K562 (cell line): ENCODE results near the gene FAAP100. TPM values are rescaled to one million over a fixed set of nuclear protein-coding genes. Genes with fewer than 3 reads are reported as not detected.

Experiments
- ATAC-seq: fragments of 200-7000 bp; cut with Tn5 transposase; 3 replicates; pipeline ENCODE4 v1.9.1; 2020; ENCODE audit warnings: moderate library complexity
- BruUV-seq: library from RNA; stranded (reverse); fragments of 400-500 nt; replicated peaks from 2 replicates; lab custom pipeline; 2021; lab: Mats Ljungman, UMichigan
- CTCF ChIA-PET: fragments of 300-600 bp; formaldehyde crosslinking; extraction: SDS; loops from one replicate; lab custom pipeline; 2021; ENCODE audit warnings: low intra/inter-chr PET ratio; lab: Yijun Ruan, JAX
- POLR2A ChIA-PET: fragments of 300-600, 350-650 bp; sonication (Branson Sonifier 250); formaldehyde crosslinking; extraction: SDS; loops from one replicate; lab custom pipeline; 2021; ENCODE audit warnings: antibody characterized with exemption, inconsistent platforms; lab: Yijun Ruan, JAX
- DNase-seq, 4 experiments: peaks; one replicate each; pipeline versions ENCODE4 v3.0.0 to v3.0.0-alpha.2; 2011 to 2018; ENCODE audit warnings: low spot score in 3 of 4, mixed read lengths in 3 of 4; ENCODE audit errors: extremely low read depth in 1 of 4
- FAIRE-seq: peaks from 2 replicates; lab custom pipeline; 2011; peaks lifted over from hg19 to GRCh38; lab: Jason Lieb, UNC
- H2AFZ ChIP-seq: 2 replicates; pipeline ENCODE4 v1.6.0; 2011; ENCODE audit warnings: low read depth, low read length, control low read depth, inconsistent platforms
- H3K27ac ChIP-seq: fragments of 200-600 bp; 3 replicates; pipeline ENCODE4 v1.8.0; 2011; ENCODE audit warnings: low read depth, mild to moderate bottlenecking, control low read depth, inconsistent platforms, low read length, moderate library complexity, mixed read lengths; ENCODE audit errors: extremely low read depth
- H3K27me3 ChIP-seq, 2 experiments: fragments of 300-600 bp in 1 of 2; 2 replicates in 1 of 2; 3 replicates in 1 of 2; pipeline versions ENCODE4 v1.6.0 to v1.8.0; 2011; ENCODE audit warnings: inconsistent platforms in 2 of 2, low read length in 2 of 2, mild to moderate bottlenecking in 1 of 2, mixed read lengths in 1 of 2, moderate library complexity in 1 of 2; ENCODE audit not compliant: control insufficient read depth in 2 of 2, insufficient read depth in 2 of 2
- H3K36me3 ChIP-seq: fragments of 300-600 bp; 3 replicates; pipeline ENCODE4 v1.8.0; 2011; ENCODE audit warnings: mild to moderate bottlenecking, low read length, inconsistent platforms; ENCODE audit not compliant: control insufficient read depth, insufficient read depth
- H3K4me1 ChIP-seq, 2 experiments: fragments of 200-600 bp in 1 of 2; replicated peaks in 1 of 2; 2 replicates in 1 of 2; 3 replicates in 1 of 2; pipeline versions ENCODE4 v1.5.1 to v1.8.0; 2011; ENCODE audit warnings: inconsistent platforms in 2 of 2, low read length in 2 of 2, mild to moderate bottlenecking in 1 of 2, mixed read lengths in 1 of 2, moderate library complexity in 1 of 2; ENCODE audit not compliant: control insufficient read depth in 2 of 2, insufficient read depth in 2 of 2
- H3K4me2 ChIP-seq: 2 replicates; pipeline ENCODE4 v1.6.1; 2011; ENCODE audit warnings: low read length, control low read depth, inconsistent platforms, mixed read lengths; ENCODE audit not compliant: insufficient read depth
- H3K4me3 ChIP-seq: fragments of 200-600 bp; sonication (generic), shearing (Covaris generic); 2 replicates; pipeline ENCODE4 v1.5.1; 2016; ENCODE audit warnings: control low read depth, inconsistent platforms
- H3K79me2 ChIP-seq: fragments of 200-600 bp; 3 replicates; pipeline ENCODE4 v1.8.0; 2011; ENCODE audit warnings: low read length, inconsistent platforms; ENCODE audit not compliant: control insufficient read depth, insufficient read depth
- H3K9ac ChIP-seq, 2 experiments: 2 replicates each; pipeline versions ENCODE4 v1.6.0 to v1.6.1; 2011; ENCODE audit warnings: low read depth in 2 of 2, low read length in 2 of 2, control low read depth in 1 of 2, inconsistent platforms in 1 of 2, mild to moderate bottlenecking in 1 of 2, mixed read lengths in 1 of 2; ENCODE audit not compliant: insufficient read depth in 1 of 2
- H3K9me1 ChIP-seq: one replicate; pipeline ENCODE4 v1.6.0; 2011; ENCODE audit warnings: inconsistent platforms, mild to moderate bottlenecking, low read length, moderate library complexity; ENCODE audit not compliant: control insufficient read depth, insufficient read depth
- H3K9me3 ChIP-seq: replicated peaks from 2 replicates; pipeline ENCODE4 v1.5.1; 2011; ENCODE audit warnings: low read depth, low read length, inconsistent platforms; ENCODE audit not compliant: control insufficient read depth, insufficient read depth
- H4K20me1 ChIP-seq: replicated peaks from 2 replicates; pipeline ENCODE4 v1.6.1; 2011; ENCODE audit warnings: low read length, inconsistent platforms, mixed read lengths; ENCODE audit not compliant: control insufficient read depth, insufficient read depth
- CBFA2T3 ChIP-seq: fragments of 450-650 bp; IDR thresholded peaks from 2 replicates; pipeline ENCODE4 v1.6.1; 2017
- CREM ChIP-seq: IDR thresholded peaks from 2 replicates; pipeline ENCODE4 v1.6.1; 2014; ENCODE audit warnings: antibody characterized with exemption, low read depth
- CTCFL ChIP-seq: IDR thresholded peaks from 2 replicates; pipeline ENCODE4 v1.6.1; 2011; ENCODE audit warnings: borderline replicate concordance, low read depth, mild to moderate bottlenecking, moderate library complexity, low read length; ENCODE audit not compliant: insufficient read depth, poor library complexity, severe bottlenecking
- FIP1L1 ChIP-seq: fragments of 200-400 bp; formaldehyde crosslinking; IDR thresholded peaks from 2 replicates; pipeline ENCODE4 v1.6.1; 2018; ENCODE audit warnings: mild to moderate bottlenecking, low read depth, low read length; ENCODE audit not compliant: poor library complexity, severe bottlenecking
- FOXA3 ChIP-seq, 2 experiments: fragments of 450-650 bp in 1 of 2; sonication (generic) in 1 of 2; formaldehyde crosslinking; IDR thresholded peaks in 1 of 2; conservative IDR thresholded peaks in 1 of 2; 2 replicates each; pipeline versions ENCODE4 v1.4.0 to v1.8.0; 2020 to 2022; ENCODE audit warnings: mild to moderate bottlenecking in 2 of 2, missing genetic modification reagents in 1 of 2
- GATAD2B ChIP-seq: fragments of 450-650 bp; IDR thresholded peaks from 2 replicates; pipeline ENCODE4 v1.6.1; 2017; ENCODE audit warnings: mild to moderate bottlenecking, borderline replicate concordance
- MNT ChIP-seq, 2 experiments: fragments of 450-650 bp; conservative IDR thresholded peaks; 2 replicates each; pipeline ENCODE4 v1.6.1; 2017; ENCODE audit warnings: mild to moderate bottlenecking in 2 of 2, moderate library complexity in 2 of 2
- RBBP5 ChIP-seq: fragments of 200-600 bp; sonication (generic); IDR thresholded peaks from 2 replicates; pipeline ENCODE4 v1.6.1; 2012; ENCODE audit warnings: borderline replicate concordance, mild to moderate bottlenecking, low read length, control low read depth, inconsistent platforms; ENCODE audit not compliant: insufficient read depth, poor library complexity, severe bottlenecking
- ZNF133 ChIP-seq: fragments of 250-450 bp; sonication (Bioruptor Pico); IDR thresholded peaks from 2 replicates; pipeline ENCODE4 v1.4.0; 2020; ENCODE audit warnings: mild to moderate bottlenecking
- ZNF143 ChIP-seq: sonication (generic); formaldehyde crosslinking; IDR thresholded peaks from 2 replicates; pipeline ENCODE4 v1.9.0; 2022; ENCODE audit warnings: mild to moderate bottlenecking, missing genetic modification reagents
- ZNF184 ChIP-seq: sonication (generic); formaldehyde crosslinking; IDR thresholded peaks from 2 replicates; pipeline ENCODE4 v1.5.0; 2020; ENCODE audit warnings: missing genetic modification reagents
- ZNF217 ChIP-seq: sonication (generic); formaldehyde crosslinking; IDR thresholded peaks from 2 replicates; pipeline ENCODE4 v1.8.0; 2022; ENCODE audit warnings: mild to moderate bottlenecking, missing genetic modification reagents
- ZNF785 ChIP-seq: fragments of 250-450 bp; sonication (Bioruptor Pico); IDR thresholded peaks from 2 replicates; pipeline ENCODE4 v1.4.0; 2020; ENCODE audit warnings: mild to moderate bottlenecking
- WGBS: fragments of 100-300 bp; shearing (Covaris generic); methylation state at CpG from one replicate; pipeline ENCODE4 v1.1.6; 2016; ENCODE audit warnings: low coverage, mixed read lengths; ENCODE audit not compliant: insufficient coverage; ENCODE audit errors: missing lambda C conversion rate; 5-methylcytosine and 5-hydroxymethylcytosine counted together
- in situ Hi-C: fragments of 300-500 bp; cut with MboI; formaldehyde crosslinking; loops from 4 replicates; pipeline ENCODE4 v1.15.0; 2018; ENCODE audit warnings: inconsistent platforms, mixed read lengths
- intact Hi-C: fragments of 100-400 bp; cut with micrococcal nuclease; formaldehyde crosslinking; loops from 2 replicates; pipeline ENCODE4 v1.14.2; 2022
- polyA plus RNA-seq, 8 experiments: library from polyadenylated mRNA; depleted of rRNA in 4 of 8; stranded (reverse) in 5 of 8; unstranded in 3 of 8; fragments of >200 nt; fragmentation: Nextera tagmentation in 2 of 8; fragmentation: Illumina TruSeq in 1 of 8; extraction: Ambion mirVana in 2 of 8; extraction: Trizol in 1 of 8; gene quantifications; 2 replicates each; pipeline versions ENCODE4 v1.2.1 to v1.2.3, GENCODE V29; 2011 to 2014; ENCODE audit warnings: inconsistent platforms in 1 of 8, missing spikeins in 1 of 8
- total RNA-seq, 7 experiments: library from RNA; depleted of rRNA in 6 of 7; stranded (reverse); fragments of >200 nt in 6 of 7; fragmentation: Illumina TruSeq in 2 of 7; extraction: Trizol in 2 of 7; gene quantifications; 2 replicates each; pipeline versions ENCODE4 v1.2.1 to v1.2.3, GENCODE V29; 2011 to 2021; ENCODE audit warnings: low replicate concordance in 1 of 7

The FAAP100 gene
- total and polyA plus RNA-seq, 9 of the 15 experiments (the other 6 are each of a cell fraction or from before 2014, with no cell fraction given), result 0.31 to 51.2 (median 12.6) TPM

GRCh38 chr17:81565231-81565630 is 13.1 kb upstream of the FAAP100 start:
- FAIRE-seq, result no peak
- no peak overlapping the region for H3K4me2 ChIP-seq
- POLR2A ChIA-PET, result interaction anchor here (1.4 kb wide), 1 partner anchor 20 kb away, joined by 3 read pairs; no protein-coding TSS in a partner anchor

GRCh38 chr17:81564778-81565177 is 12.6 kb upstream of the FAAP100 start:
- FAIRE-seq, result no peak
- no peak overlapping the region for H2AFZ ChIP-seq
- H3K9ac ChIP-seq, result no peak overlapping the region; a peak in 1 of 4 replicates
- H3K9me3 ChIP-seq, result no peaks in the 10 kb centered on the region
- H3K27me3 ChIP-seq, result no peaks in the 10 kb centered on the region
- no peak overlapping the region for H3K4me3 ChIP-seq
- H3K36me3 ChIP-seq, result peaks cover 97% of the 10 kb centered on the region
- H3K4me2 ChIP-seq, result no peak overlapping the region
- ChIA-PET CTCF (no interaction called here), POLR2A (no interaction called here)
- TF ChIP-seq CREM (no peak), CBFA2T3 (no peak), ZNF133 (CRISPR knock-in tag) (no peak), ZNF143 (CRISPR knock-in tag) (no peak), MNT (conservative IDR thresholded peaks at IDR 0.05) (no peak), CTCFL (no peak), FIP1L1 (no peak), GATAD2B (no peak)
- 93% methylated on average over 14 of the region's 17 CpGs for WGBS
- H3K9me1 ChIP-seq, result no peaks in the 10 kb centered on the region
- in situ Hi-C loops, result no loop called here
- intact Hi-C loops, result no loop called here
- no TSS peak for BruUV-seq
- no peak overlapping the region for H3K27ac ChIP-seq
- 0 out of 2 replicates have a peak, but pooled peaks cover 5% of the 10 kb centered on the region for H4K20me1 ChIP-seq
- H3K79me2 ChIP-seq, result no peaks in the 10 kb centered on the region
- no peak for ATAC-seq
- no peak for DNase-seq
- no peaks in the 10 kb centered on the region for H3K4me1 ChIP-seq

More at GRCh38 chr17:81565231-81565630, 13.1 kb upstream of the FAAP100 start:
- Histone ChIP-seq H3K4me3 (no peak overlapping the region), H3K9me3 (no peaks in the 10 kb centered on the region), H3K9ac (no peak overlapping the region), H3K27ac (no peak overlapping the region), H3K4me1 (peaks cover 0 to 3% of the 10 kb centered on the region in 2 experiments; a peak in 1 of 5 replicates), H3K36me3 (peaks cover 97% of the 10 kb centered on the region), H3K79me2 (no peaks in the 10 kb centered on the region), H2AFZ (no peak overlapping the region), H4K20me1 (peaks cover 5% of the 10 kb centered on the region; the same call in 1 of the 2 replicates), H3K27me3 (no peaks in the 10 kb centered on the region), H3K9me1 (no peaks in the 10 kb centered on the region)
- 0 out of 2 replicates have a peak, but pooled peaks have one; percentile 8 for TF ChIP-seq ZNF184 (CRISPR knock-in tag)
- no peak for TF ChIP-seq ZNF217 (CRISPR knock-in tag)
- TF ChIP-seq ZNF785 (CRISPR knock-in tag), result no peak
- no peak for TF ChIP-seq RBBP5
- TF ChIP-seq FOXA3 (CRISPR knock-in tag; conservative IDR thresholded peaks at IDR 0.05 in 1 of 2, IDR thresholded peaks at IDR 0.05 in 1 of 2), result no peak
- no TSS peak for BruUV-seq
- CTCF ChIA-PET, result no interaction called here
- in situ Hi-C loops (no loop called here), intact Hi-C loops (no loop called here)
- WGBS, result 95% methylated on average over 16 of the region's 16 CpGs
- ATAC-seq, result no peak
- DNase-seq, result no peak
